HEK293T (cell line): ENCODE results near the gene HYKK.

ENCODE experiments used
- FOXM1 ChIP-seq: fragments of 450-650 bp; IDR thresholded peaks from 2 replicates; pipeline ENCODE4 v1.6.1; 2017; ENCODE audit warnings: mild to moderate bottlenecking, borderline replicate concordance
- SUZ12 ChIP-seq: fragments of 450-650 bp; IDR thresholded peaks from 2 replicates; pipeline ENCODE4 v1.6.1; 2016; ENCODE audit warnings: mild to moderate bottlenecking

DNA sequence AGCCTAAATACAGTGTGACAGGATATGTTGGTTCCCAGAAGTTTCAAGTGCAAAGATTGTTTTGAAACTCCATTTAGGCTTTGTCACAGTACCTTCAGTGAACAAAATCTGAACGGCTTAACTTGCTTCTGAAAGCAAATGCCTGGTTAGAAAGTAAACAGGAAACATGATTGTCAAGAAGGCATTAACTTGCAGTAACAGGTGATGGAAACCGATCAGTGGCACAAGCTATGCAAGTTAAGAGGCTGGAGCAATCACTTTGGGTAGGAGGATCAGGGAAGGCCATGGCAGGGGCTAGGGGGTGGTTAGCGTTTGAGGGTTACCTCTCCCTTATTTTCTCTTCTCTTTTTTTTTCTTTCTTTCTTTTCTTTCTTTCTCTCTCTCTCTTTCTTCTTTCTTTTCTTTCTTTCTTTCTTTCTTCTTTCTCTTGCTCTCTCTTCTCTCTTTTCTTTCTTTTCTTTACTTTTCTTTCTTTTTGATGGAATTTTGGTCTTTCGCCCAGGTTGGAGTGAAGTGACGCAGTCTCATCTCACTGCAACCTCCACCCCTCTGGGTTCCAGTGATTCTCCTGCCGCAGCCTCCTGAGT lies 2.4 kb downstream of the HYKK start:
- TF ChIP-seq FOXM1 (no peak), SUZ12 (no peak)
